Measurements from ENCODE around the gene ADI1. TPM values are rescaled to one million over a fixed set of nuclear protein-coding genes. Genes with fewer than 3 reads are reported as not detected.
"Not testable (repeated sequence)": the region's sequence is repeated elsewhere in the genome, so short reads cannot be mapped to it uniquely, and the experiment has no call there.

The ADI1 gene
- total and polyA plus RNA-seq, 2 donors = 41.9 to 78.3 TPM

- H3K27ac ChIP-seq (ENCODE audit: low read depth) = no peak overlapping the region
- WGBS = 97% methylated on average over 22 of the region's 22 CpGs
- no peaks in the 10 kb centered on the region for H3K36me3 ChIP-seq (ENCODE audit: insufficient read depth)
- H3K4me3 ChIP-seq (ENCODE audit: low read depth, low read length) = no peak overlapping the region
- H3K4me1 ChIP-seq (ENCODE audit: insufficient read depth) = no peaks in the 10 kb centered on the region
- DNase-seq (ENCODE audit: extremely low spot score) = no peak
Observed at GRCh38 chr2:3454802-3455201, 64.5 kb downstream of the ADI1 start.

DNA sequence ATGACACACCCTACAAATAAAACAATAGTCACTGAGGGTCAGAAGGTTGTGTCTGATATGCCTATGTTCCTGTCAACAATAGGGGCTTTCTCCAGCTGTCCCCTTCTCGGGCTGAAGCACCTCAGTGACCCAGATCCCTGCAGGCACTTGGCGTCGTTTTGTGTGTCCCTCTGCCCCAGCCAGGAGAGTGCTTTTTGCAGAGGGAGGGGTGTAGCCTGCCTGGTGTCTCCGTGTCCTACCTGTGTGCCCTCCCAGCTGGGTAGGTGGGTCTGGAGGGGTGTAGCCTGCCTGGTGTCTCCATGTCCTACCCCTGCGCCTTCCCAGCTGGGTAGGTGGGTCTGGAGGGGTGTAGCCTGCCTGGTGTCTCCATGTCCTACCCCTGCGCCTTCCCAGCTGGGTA, 65.3 kb downstream of the ADI1 start:
- H3K36me3 ChIP-seq (ENCODE audit: insufficient read depth); H3K27ac ChIP-seq (ENCODE audit: low read depth); H3K4me1 ChIP-seq (ENCODE audit: insufficient read depth); H3K4me3 ChIP-seq (ENCODE audit: low read depth, low read length); DNase-seq (ENCODE audit: extremely low spot score): not testable (repeated sequence)
- 90% methylated on average over 6 of the region's 6 CpGs for WGBS

- H3K4me3 ChIP-seq (ENCODE audit: low read depth, low read length) = no peak overlapping the region
- H3K27ac ChIP-seq (ENCODE audit: low read depth) = no peak overlapping the region
- H3K4me1 ChIP-seq (ENCODE audit: insufficient read depth) = no peaks in the 10 kb centered on the region
- WGBS = 74% methylated on average over 20 of the region's 20 CpGs
- DNase-seq (ENCODE audit: extremely low spot score) = no peak
- H3K36me3 ChIP-seq (ENCODE audit: insufficient read depth) = no peaks in the 10 kb centered on the region
Observed at GRCh38 chr2:3453190-3453999, 65.9 kb downstream of the ADI1 start.

- no peak for DNase-seq (ENCODE audit: extremely low spot score)
- H3K36me3 ChIP-seq (ENCODE audit: insufficient read depth) = no peaks in the 10 kb centered on the region
- no peak overlapping the region for H3K4me3 ChIP-seq (ENCODE audit: low read depth, low read length)
- 90% methylated on average over 17 of the region's 17 CpGs for WGBS
- H3K4me1 ChIP-seq (ENCODE audit: insufficient read depth) = no peaks in the 10 kb centered on the region
- H3K27ac ChIP-seq (ENCODE audit: low read depth) = no peak overlapping the region
Observed at GRCh38 chr2:3451926-3452671, 67.2 kb downstream of the ADI1 start.

- WGBS = 89% methylated on average over 4 of the region's 4 CpGs
- H3K4me3 ChIP-seq (ENCODE audit: low read depth, low read length) = no peak overlapping the region
- no peak for DNase-seq (ENCODE audit: extremely low spot score)
- H3K36me3 ChIP-seq (ENCODE audit: insufficient read depth) = no peaks in the 10 kb centered on the region
- no peaks in the 10 kb centered on the region for H3K4me1 ChIP-seq (ENCODE audit: insufficient read depth)
- no peak overlapping the region for H3K27ac ChIP-seq (ENCODE audit: low read depth)
Observed at GRCh38 chr2:3451169-3451568, 68.2 kb downstream of the ADI1 start.

GRCh38 chr2:3450385-3451010, 68.8 kb downstream of the ADI1 start:
- H3K4me3 ChIP-seq (ENCODE audit: low read depth, low read length) = no peak overlapping the region
- no peaks in the 10 kb centered on the region for H3K4me1 ChIP-seq (ENCODE audit: insufficient read depth)
- DNase-seq (ENCODE audit: extremely low spot score) = no peak
- no peak overlapping the region for H3K27ac ChIP-seq (ENCODE audit: low read depth)
- 64% methylated on average over 16 of the region's 16 CpGs for WGBS
- H3K36me3 ChIP-seq (ENCODE audit: insufficient read depth) = peaks cover 3% of the 10 kb centered on the region

- H3K36me3 ChIP-seq (ENCODE audit: insufficient read depth) = peaks cover 3% of the 10 kb centered on the region
- no peaks in the 10 kb centered on the region for H3K4me1 ChIP-seq (ENCODE audit: insufficient read depth)
- H3K4me3 ChIP-seq (ENCODE audit: low read depth, low read length) = no peak overlapping the region
- DNase-seq (ENCODE audit: extremely low spot score) = no peak
- WGBS = 93% methylated on average over 11 of the region's 11 CpGs
- H3K27ac ChIP-seq (ENCODE audit: low read depth) = no peak overlapping the region
Observed at GRCh38 chr2:3449936-3450335, 69.4 kb downstream of the ADI1 start.

DNA sequence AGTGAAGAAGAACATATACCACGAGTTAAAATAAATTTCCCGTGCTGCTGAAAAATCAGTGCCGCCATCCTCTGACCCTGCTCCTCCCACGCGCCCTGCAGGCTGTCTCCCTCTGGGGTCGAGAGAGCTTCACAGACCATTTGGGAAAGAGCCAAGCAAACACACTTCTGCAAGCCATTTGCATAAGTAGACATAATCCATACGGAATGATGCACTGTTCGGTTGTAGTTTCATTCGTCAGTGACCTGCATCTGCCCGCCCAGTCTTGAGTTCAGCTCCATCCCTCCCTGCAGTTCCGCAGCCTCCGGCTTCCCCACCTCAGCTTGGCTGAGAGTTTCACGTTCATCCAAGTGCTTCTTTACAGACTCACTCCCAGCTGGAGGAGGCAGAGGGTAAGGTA, 70.2 kb downstream of the ADI1 start:
- peak; percentile 59 for DNase-seq (ENCODE audit: extremely low spot score)
- Histone ChIP-seq H3K27ac (ENCODE audit: low read depth) (no peak overlapping the region), H3K4me1 (ENCODE audit: insufficient read depth) (no peaks in the 10 kb centered on the region), H3K4me3 (ENCODE audit: low read depth, low read length) (no peak overlapping the region), H3K36me3 (ENCODE audit: insufficient read depth) (peaks cover 3% of the 10 kb centered on the region)
- WGBS = 75% methylated on average over 13 of the region's 13 CpGs

DNA sequence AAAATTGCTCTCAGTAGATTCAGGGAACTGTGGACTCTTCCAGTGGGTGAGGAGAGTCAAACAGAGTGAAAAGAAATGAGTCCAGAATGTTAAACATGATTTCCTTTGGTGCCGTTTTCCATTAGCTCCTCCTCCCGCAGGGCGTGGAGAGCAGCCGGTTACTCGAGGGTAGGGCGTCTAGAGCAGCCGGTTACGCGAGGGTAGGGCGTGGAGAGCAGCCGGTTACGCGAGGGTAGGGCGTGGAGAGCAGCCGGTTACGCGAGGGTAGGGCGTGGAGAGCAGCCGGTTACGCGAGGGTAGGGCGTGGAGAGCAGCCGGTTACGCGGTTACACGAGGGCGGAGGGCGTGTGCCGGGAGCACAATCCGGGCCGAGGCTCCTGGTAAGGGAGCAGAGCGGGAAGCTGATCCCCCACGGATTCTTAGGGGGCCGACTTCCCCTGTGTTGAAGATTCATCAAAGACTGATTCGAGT, 70.9 kb downstream of the ADI1 start:
- not testable (repeated sequence) for H3K4me3 ChIP-seq (ENCODE audit: low read depth, low read length)

DNA sequence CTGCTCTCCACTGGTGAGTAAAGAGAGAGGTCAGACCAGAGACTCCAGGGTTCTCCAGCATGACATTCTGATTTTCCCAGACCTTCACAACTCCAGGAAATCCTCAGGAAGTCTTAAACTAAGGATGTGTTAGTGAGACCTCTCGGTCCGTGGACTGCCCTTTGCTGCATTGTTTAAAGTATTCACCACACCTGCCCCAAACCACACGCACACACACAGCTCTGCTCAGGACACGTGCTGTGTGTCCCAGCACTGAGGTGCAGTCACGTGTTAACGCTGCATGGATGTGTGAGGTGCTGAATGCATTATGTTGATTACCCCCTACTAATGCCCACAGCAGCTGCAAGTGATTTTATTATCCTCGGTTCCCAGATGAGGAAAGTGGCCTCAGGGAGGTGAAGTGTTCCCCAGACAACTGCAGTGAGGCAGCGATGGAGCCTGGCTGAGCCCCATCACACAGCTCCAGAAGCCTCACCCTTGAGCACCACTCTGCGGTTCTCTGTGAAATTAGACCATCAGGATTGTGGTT, 71.5 kb downstream of the ADI1 start:
- no peak overlapping the region for H3K4me3 ChIP-seq (ENCODE audit: low read depth, low read length)

More for the DNA sequence above, 70.9 kb downstream of the ADI1 start:
- H3K4me1 ChIP-seq (ENCODE audit: insufficient read depth); H3K27ac ChIP-seq (ENCODE audit: low read depth); DNase-seq (ENCODE audit: extremely low spot score); H3K36me3 ChIP-seq (ENCODE audit: insufficient read depth): not testable (repeated sequence)
- 82% methylated on average over 35 of the region's 35 CpGs for WGBS

More for the DNA sequence above, 71.5 kb downstream of the ADI1 start:
- H3K36me3 ChIP-seq (ENCODE audit: insufficient read depth) = peaks cover 3% of the 10 kb centered on the region
- 72% methylated on average over 9 of the region's 9 CpGs for WGBS
- no peak overlapping the region for H3K27ac ChIP-seq (ENCODE audit: low read depth)
- H3K4me1 ChIP-seq (ENCODE audit: insufficient read depth) = no peaks in the 10 kb centered on the region
- no peak for DNase-seq (ENCODE audit: extremely low spot score)

Other genes starting within 250 kb of the ADI1 start
- gene EIPR1, start 141.7 kb downstream of the ADI1 start, total RNA-seq = 14.9 TPM
- gene EIPR1, start 141.7 kb downstream of the ADI1 start, polyA plus RNA-seq = 15.0 TPM
- gene TRAPPC12, start 139.8 kb downstream of the ADI1 start, total RNA-seq = 60.4 TPM
- 68.6 TPM for gene TRAPPC12, start 139.8 kb downstream of the ADI1 start, polyA plus RNA-seq
- gene RNASEH1, start 38.8 kb upstream of the ADI1 start, total RNA-seq = 18.1 TPM
- gene RNASEH1, start 38.8 kb upstream of the ADI1 start, polyA plus RNA-seq = 22.2 TPM
- gene RPS7, start 55.7 kb upstream of the ADI1 start, total RNA-seq = 1,697 TPM
- 1,568 TPM for gene RPS7, start 55.7 kb upstream of the ADI1 start, polyA plus RNA-seq
- 2.9 TPM for gene COLEC11, start 75.6 kb upstream of the ADI1 start, total RNA-seq
- 23.1 TPM for gene COLEC11, start 75.6 kb upstream of the ADI1 start, polyA plus RNA-seq
- gene ALLC, start 138.7 kb upstream of the ADI1 start, total RNA-seq = 0.16 TPM
- 0.19 TPM for gene ALLC, start 138.7 kb upstream of the ADI1 start, polyA plus RNA-seq
- gene DCDC2C, start 184.0 kb upstream of the ADI1 start, total RNA-seq = 0.48 TPM
- 0.09 TPM for gene DCDC2C, start 184.0 kb upstream of the ADI1 start, polyA plus RNA-seq